Eye (tissue), 1 donor: ENCODE results near the gene PLEKHS1.
A peak's percentile ranks its signal among the peaks of the same experiment; 100 is the strongest.
"Not testable (repeated sequence)": the region's sequence is repeated elsewhere in the genome, so short reads cannot be mapped to it uniquely, and the experiment has no call there.

Source experiments
- DNase-seq: peaks from one replicate; pipeline ENCODE4 v3.0.0-alpha.2; 2015

PLEKHS1 gene

DNA sequence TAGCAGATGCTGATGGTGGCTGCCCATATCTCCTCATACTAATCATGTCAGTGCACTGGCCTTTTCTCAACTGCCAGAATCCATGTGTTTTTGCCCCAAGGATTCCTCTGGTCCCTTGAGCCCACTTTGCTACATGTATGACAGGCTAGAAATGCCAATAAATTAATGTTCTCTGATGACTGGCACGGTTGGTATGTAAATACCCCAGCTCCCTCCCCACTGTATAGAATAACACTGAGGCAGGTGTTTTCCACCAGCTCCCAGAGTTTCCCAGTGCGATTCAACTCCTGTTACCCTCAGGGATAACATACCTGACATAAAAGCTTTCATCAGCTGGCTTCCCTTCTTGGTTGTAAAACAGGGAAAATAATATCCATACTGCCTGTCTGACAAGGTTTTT is 9.0 kb upstream of the PLEKHS1 start:
- no peak for DNase-seq

DNA sequence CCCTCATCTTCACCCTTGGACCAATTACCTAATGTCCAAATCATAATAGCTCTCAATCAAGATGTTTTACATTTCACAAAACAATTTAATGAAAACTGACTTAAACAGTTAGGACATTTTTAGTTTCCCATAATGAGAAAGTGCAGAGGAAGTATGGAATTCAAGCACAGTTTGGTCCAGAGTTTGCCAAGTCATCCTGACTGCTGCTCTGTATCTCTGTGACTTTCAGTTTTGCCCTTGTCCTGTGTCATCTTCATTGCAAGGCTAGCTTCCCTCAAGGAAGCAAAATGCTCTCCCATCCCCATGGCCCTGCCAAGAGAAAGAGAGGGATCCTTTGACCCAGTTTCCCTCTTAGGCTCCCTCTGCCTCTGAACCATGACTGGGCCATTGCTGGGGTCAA is 7.9 kb upstream of the PLEKHS1 start:
- no peak for DNase-seq

DNA sequence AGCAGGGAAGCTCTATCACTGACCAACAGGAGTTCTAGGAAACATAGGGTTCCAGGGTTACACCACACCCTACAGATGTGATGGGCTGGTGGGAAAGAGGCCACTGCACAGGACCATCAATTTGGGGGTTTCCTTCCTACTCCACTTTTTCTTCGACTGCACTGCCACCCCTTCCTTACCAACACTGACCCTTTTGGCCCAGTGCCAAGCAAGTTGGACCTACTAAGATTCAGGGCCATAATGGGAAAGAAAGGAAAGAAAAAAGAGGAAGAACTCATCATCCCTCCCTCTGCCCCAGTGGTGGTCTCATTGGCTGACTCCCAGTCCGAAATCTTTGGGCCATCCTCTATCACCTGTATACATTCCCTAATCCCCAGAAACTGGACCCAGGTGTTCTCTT is 6.1 kb upstream of the PLEKHS1 start:
- no peak for DNase-seq

DNA sequence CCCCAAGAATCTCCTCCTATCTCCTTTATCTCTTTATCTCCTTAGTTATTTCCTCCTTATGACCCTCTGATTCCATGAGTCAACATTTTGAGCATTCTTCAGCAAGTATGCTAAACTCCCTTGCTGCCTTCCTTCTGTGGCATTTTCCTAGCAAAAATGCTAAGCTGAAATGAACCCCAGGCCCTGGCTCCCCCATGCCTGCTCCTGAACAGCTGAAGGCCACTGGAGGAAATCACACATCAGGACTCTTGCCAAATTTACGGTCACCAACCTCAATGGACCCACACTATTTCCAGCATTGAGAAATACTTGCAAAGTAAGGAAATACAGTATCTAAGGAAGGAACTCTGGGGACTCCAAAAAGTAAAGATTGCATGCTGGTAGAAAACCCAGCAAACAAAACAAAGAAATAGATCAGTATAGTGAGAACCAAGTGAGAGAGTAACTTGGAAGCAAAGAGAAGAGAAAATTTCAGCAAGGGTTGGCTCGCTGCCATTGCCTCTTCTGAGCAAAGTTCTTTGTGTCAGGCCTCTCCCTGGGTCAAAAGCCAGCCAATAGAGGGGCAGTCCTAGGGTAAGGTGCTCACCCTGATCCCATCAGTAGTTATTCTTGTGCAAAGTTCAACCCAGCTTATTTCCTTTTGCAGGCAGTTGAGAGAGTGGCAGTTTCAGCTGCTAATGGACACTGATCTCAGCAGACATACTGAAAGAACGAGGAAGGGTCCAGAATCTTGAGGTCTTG is 5.1 kb upstream of the PLEKHS1 start:
- no peak for DNase-seq

DNA sequence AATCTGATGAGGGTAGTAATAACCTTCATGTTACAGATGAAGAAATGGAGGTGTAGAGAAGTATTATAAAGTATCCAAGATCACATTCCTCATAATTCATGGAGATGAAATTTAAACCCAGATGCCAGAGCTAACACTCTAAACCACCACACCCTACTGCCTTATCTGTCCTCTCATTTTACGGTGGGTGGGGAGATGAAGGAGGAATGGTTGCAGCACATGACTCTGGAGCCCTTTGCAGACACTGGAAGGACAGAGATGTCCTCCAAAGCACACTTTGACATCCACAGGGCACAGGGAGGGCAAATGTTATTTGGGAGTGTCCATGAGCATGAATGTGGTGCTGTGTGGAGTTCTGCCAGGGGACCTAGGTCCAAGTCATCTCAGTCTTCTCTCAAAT is 1.1 kb downstream of the PLEKHS1 start:
- DNase-seq, result no peak

DNA sequence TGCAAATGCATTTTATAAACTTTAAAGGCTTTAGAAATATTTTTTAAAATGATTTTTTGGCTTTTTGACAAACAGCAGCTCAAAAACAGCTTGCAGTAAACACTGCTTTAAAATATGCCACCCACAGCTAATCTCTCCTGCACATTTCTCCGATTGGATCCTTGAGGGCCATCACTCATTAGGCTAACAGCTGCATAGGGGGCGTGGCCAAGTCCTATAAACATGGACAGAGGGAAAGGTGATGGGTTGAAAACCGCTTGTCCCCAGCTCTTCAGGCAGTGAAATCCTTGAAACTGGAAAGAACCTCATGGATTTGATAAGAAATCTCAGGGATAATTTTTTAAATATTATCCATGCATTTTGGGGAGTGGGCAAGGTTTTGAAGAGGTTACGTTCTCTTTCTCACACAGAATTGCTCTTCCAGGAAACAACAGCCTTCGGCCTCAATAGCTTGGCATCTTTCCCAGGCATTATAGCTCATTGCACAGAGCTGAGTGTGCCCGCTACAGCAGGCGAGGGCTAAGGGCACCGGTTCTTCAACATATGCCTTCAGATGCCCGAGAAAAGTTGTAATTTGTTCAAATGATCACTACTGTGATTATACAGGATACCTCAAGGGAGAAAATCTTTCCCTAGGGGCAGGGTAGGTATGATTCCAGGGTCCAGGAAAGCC is 1.7 kb downstream of the PLEKHS1 start:
- DNase-seq, result peak; percentile 4

DNA sequence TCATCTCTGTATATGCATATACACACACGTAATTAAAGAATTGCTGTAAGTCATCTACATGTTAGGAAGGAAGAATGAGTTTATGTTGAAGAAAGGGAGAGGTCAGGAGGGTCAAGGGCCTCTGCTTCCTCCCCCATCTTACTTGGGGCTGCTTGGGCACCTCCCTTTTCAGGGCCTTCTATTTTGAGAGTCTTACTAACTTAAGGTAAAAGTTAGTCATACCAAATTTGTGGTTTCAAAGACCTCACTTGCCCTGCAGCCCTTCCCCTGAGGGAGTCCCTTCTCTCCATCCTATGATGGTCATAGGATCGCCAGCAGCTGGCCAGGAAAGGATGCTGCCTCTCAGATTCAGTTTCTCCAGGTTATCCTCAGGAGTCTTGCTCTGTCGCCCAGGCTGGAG is 2.6 kb downstream of the PLEKHS1 start:
- no peak for DNase-seq

GRCh38 chr10:113754768-113755167 is 3.3 kb downstream of the PLEKHS1 start:
- DNase-seq, result no peak

DNA sequence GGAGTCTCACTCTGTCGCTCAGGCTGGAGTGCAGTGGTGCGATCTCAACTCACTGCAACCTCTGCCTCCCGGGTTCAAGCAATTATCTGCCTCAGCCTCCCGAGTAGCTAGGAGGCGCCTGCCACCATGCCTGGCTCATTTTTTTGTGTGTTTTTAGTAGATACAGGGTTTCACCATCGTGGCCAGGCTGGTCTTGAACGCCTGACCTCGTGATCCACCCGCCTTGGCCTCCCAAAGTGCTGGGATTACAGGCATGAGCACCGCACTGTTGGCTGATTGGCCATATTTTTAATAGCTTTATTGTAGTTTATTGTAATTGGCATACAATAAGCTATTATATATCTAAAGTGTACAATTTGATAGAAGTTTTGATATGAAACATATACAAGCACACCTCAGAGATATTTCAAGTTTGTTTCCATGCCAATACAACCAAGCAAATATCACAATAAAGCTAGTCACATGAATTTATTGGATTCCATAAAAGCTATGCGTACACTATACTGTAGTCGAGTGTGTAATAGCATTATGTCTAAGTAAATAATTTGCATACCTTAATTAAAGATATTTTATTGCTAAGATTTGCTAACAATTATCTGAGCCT is 5.6 kb downstream of the PLEKHS1 start:
- no peak for DNase-seq

- DNase-seq, result no peak
These were observed 10.6 kb downstream of the PLEKHS1 start for GRCh38 chr10:113762083-113762482.

DNA sequence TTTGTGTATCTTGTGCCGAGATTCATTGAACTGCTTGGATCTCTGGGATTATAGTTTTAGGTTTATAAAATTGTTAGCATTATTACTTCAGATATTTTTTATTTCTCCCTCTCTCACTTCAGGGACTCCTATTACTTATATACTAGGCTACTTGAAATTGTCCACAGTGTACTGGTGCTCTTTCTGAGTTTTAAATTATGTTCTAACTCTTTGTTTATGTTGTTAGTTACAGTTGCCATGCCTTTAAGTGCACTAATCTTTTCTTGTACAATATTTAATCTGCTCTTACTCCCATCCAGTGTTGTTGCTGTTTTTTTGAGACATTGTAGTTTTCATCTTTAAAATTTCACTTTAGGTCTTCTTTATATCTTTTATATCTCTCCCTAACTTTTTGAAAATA is 13.1 kb downstream of the PLEKHS1 start:
- no peak for DNase-seq

DNA sequence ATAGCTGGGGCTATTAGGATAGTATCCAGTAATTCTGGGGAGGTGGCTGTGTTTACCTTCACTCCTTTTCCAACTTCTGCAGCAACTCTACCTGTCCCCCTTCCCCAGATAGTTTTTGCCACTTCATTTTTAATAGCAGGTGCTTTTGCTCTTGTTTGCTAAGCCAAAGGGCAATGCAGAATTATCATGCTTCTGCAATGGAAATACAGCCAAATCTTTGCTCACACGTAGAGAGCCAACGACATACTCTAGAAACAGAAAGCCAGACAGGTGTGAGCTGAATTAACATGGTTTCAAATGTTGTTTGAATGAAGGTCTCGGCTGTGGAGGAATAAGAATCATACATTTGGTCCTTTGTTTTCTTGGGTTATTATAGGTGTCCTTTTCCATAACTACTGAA is 14.4 kb downstream of the PLEKHS1 start:
- DNase-seq, result no peak

- DNase-seq, result no peak
These were observed 15.7 kb downstream of the PLEKHS1 start for GRCh38 chr10:113767222-113767621.

GRCh38 chr10:113770346-113770745 is 18.9 kb downstream of the PLEKHS1 start:
- DNase-seq, result no peak

- not testable (repeated sequence) for DNase-seq
These were observed 19.6 kb downstream of the PLEKHS1 start for GRCh38 chr10:113771131-113771530.

DNA sequence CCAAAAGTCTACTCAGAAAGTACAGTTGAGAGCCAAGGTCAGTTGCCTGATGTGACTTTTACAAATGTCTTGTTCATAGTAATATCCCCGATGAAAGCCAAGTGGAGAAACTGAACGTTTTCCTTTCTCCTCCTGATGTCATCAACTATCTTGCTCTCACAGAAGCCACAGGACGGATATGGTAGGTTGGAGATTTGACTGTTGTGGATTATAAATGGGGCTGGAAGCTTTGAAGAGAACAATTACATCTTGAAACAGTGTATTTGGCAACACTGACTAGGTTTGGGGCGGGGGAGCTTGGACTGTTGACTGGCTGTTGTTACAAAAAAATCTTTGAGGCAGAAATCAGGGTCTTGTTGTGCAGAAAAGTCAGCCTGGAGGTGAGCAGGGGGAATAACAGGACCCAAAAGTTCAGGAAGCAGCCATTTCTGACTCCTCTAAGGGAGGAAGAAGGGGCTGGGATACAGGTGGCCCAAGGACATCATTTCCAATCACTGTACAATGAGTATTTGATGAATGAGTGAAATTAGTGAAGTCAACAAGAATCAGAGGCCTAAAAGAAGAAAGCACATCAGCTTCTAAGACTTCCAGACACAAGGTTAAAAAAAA is 24.3 kb downstream of the PLEKHS1 start:
- no peak for DNase-seq

GRCh38 chr10:113776553-113776952 is 25.1 kb downstream of the PLEKHS1 start:
- no peak for DNase-seq

- no peak for DNase-seq
These were observed 29.3 kb downstream of the PLEKHS1 start for GRCh38 chr10:113780681-113781250.

DNA sequence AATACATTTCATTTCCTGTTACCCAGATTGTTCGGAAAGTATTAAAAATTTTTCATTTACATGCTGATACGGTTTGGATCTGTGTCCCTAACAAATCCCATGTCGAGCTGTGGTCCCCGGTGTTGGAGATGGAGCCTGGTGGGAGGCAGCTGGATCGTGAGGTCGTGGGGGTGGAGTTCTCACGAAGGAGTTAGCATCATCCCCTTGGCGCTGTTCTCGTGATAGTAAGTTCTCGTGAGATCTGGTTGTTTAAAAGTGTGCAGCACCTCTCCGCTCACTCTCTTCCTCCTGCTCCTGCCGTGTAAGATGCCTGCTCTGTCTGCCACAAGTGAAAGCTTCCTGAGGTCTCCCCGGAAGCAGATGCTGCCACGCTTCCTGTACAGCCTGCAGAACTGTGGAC is 30.9 kb downstream of the PLEKHS1 start:
- DNase-seq, result no peak

DNA sequence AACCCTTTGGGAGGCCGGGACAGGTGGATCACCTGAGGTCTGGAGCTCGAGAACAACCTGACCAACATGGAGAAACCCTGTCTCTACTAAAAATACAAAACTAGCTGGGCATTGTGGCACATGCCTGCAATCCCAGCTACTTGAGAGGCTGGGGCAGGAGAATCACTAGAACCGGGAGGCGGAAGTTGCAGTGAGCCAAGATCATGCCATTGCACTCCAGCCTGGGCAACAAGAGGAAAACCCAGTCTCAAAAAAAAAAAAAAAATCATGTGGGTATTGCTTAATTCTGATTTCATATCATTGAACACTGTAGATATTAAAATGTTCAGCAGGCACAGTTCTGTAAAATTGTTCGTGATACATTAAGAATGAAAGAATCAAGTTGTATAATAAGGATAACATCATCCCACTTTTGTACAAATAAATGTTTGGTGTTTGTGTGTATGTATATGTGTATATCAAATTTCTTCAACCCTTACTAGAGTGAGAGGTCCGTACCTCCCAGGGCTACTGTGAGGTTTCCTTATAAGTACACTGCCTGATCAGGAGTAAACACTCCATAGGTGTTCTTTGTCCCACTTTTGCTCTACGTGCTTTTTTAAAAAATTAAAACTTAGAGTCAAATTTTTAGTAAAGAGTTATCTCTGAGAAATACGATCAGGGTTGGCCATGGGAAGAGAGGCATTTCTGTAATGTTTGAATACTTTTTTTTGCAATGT is 31.7 kb downstream of the PLEKHS1 start:
- DNase-seq, result no peak

- DNase-seq, result peak; percentile 13
These were observed 37.2 kb downstream of the PLEKHS1 start for GRCh38 chr10:113788604-113789083.

DNA sequence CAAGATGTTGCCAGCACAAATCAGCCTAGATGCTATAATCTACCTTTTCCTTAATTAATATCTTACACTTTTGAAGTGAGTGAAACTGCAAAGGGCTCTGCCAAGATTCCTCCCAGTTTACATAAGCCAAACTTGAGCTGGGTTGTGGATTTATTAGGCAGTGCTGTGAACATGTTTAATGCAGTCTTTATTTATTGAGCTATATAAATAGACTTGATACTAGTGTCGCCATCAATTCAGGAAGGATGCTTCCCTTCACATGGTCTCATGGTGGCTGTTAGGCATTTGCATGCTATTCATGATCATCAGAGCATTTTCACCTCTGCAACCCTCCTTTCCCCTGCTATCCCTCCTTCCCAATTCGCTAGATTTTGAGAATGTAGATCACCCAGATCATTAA is 40.2 kb downstream of the PLEKHS1 start:
- no peak for DNase-seq

DNA sequence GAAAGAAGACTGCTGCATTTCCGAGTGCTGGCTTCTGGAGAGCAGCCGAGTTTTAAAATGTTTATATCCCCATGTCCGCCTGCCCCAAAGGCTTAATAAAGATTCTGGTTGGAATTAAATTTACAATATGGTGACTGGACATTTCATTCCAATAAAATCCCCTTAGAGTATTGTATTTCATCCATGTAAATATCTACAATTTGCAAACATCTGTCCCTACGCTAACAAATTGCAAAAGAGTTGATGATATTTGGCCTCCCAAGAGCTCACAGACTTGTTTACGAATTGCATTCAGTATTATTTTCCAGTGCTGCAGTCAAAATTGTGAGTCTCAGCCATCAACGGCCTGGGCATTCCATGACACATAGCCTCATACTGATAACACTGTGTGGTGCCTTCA is 50.1 kb downstream of the PLEKHS1 start:
- no peak for DNase-seq
